ENCODE results near the gene DYSF.

DNA sequence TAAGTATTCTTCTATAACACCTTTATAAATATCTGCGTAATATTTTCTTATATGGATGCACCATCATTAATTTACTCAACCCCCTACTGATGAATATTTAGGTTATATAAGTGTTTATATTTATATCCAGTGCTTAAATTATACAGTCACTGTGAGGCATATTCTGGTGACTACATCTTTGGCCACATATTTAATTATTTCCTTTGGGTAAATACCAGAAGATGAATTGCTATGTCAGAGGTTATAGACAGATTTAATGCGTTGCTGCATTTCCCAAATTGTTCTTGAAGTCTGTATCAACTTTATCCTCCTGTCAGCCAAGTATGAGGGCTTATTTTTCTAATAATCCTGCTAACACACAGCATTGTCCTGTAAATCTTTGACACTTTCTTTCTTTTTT is 18.7 kb downstream of the DYSF start:
- no peak for TF ChIP-seq POLR2A (IDR thresholded peaks at IDR 0.05; ENCODE audit: low read length)
- TF ChIP-seq GATA1 (IDR thresholded peaks at IDR 0.05; ENCODE audit: low read depth, low read length) = no peak
